GM12878 (cell line): ENCODE measurements around the gene PREX1. TPM values are rescaled to one million over a fixed set of nuclear protein-coding genes. Genes with fewer than 3 reads are reported as not detected.
"Not testable (repeated sequence)": the region's sequence is repeated elsewhere in the genome, so short reads cannot be mapped to it uniquely, and the experiment has no call there.

ENCODE experiments used
- ATAC-seq: fragments of 200-7000 bp; cut with Tn5 transposase; 3 replicates; pipeline ENCODE4 v1.9.1; 2020; ENCODE audit warnings: mild to moderate bottlenecking, moderate library complexity
- BruUV-seq: library from RNA; stranded (reverse); fragments of 400-500 nt; replicated peaks from 2 replicates; lab custom pipeline; 2021; lab: Mats Ljungman, UMichigan
- CTCF ChIA-PET: fragments of 300-600 bp; sonication (Branson Sonifier 250); formaldehyde crosslinking; extraction: SDS; loops from one replicate; lab custom pipeline; 2021; ENCODE audit warnings: inconsistent platforms; lab: Yijun Ruan, JAX
- POLR2A ChIA-PET: fragments of 350-600 bp; formaldehyde crosslinking; extraction: SDS; loops from one replicate; lab custom pipeline; 2021; ENCODE audit warnings: inconsistent platforms; lab: Charles Lee
- RAD21 ChIA-PET: fragments of 300-600 bp; sonication (Branson Sonifier 250); formaldehyde crosslinking; loops from one replicate; lab custom pipeline; 2023; ENCODE audit warnings: antibody characterized with exemption; ENCODE audit not compliant: unreplicated experiment; lab: Charles Lee
- SMC1A ChIA-PET: fragments of 300-600 bp; sonication (Branson Sonifier 250); formaldehyde crosslinking; loops from one replicate; lab custom pipeline; 2023; ENCODE audit not compliant: unreplicated experiment, uncharacterized antibody; lab: Charles Lee
- DNase-seq: peaks from one replicate; pipeline ENCODE4 v3.0.0-alpha.2; 2011; ENCODE audit warnings: low read depth, low spot score
- FAIRE-seq: peaks from 3 replicates; lab custom pipeline; 2011; peaks lifted over from hg19 to GRCh38; lab: Jason Lieb, UNC
- H2AFZ ChIP-seq: 2 replicates; pipeline ENCODE4 v1.6.0; 2011; ENCODE audit warnings: low read depth, low read length, control low read depth; ENCODE audit not compliant: control insufficient read depth
- H3K27ac ChIP-seq: 2 replicates; pipeline ENCODE4 v1.5.1; 2011; ENCODE audit warnings: control low read depth; ENCODE audit not compliant: control insufficient read depth, insufficient read depth
- H3K27me3 ChIP-seq, 2 experiments: replicated peaks in 1 of 2; 2 replicates each; pipeline versions ENCODE4 v1.6.0 to v1.6.1; 2011; ENCODE audit warnings: low read length in 1 of 2; ENCODE audit not compliant: control insufficient read depth in 2 of 2, insufficient read depth in 2 of 2
- H3K36me3 ChIP-seq, 2 experiments: 2 replicates each; pipeline ENCODE4 v1.5.1; 2011; ENCODE audit warnings: low read length in 1 of 2; ENCODE audit not compliant: control insufficient read depth in 2 of 2, insufficient read depth in 2 of 2
- H3K4me1 ChIP-seq: 2 replicates; pipeline ENCODE4 v1.6.1; 2011; ENCODE audit warnings: mild to moderate bottlenecking, low read length, moderate library complexity, mixed read lengths; ENCODE audit not compliant: control insufficient read depth, insufficient read depth
- H3K4me2 ChIP-seq: 2 replicates; pipeline ENCODE4 v1.6.0; 2011; ENCODE audit warnings: control low read depth; ENCODE audit not compliant: control insufficient read depth, insufficient read depth
- H3K4me3 ChIP-seq: fragments of 200-600 bp; sonication (generic); 2 replicates; pipeline ENCODE4 v1.5.1; 2016
- H3K79me2 ChIP-seq: 2 replicates; pipeline ENCODE4 v1.6.0; 2011; ENCODE audit warnings: low read length; ENCODE audit not compliant: control insufficient read depth, insufficient read depth
- H3K9ac ChIP-seq: 2 replicates; pipeline ENCODE4 v1.8.0; 2011; ENCODE audit warnings: low read length, control low read depth, mixed read lengths; ENCODE audit not compliant: control insufficient read depth, insufficient read depth
- H3K9me3 ChIP-seq: replicated peaks from 3 replicates; pipeline ENCODE4 v1.5.1; 2011; ENCODE audit warnings: mild to moderate bottlenecking, low read length; ENCODE audit not compliant: control insufficient read depth, insufficient read depth
- H4K20me1 ChIP-seq: 2 replicates; pipeline ENCODE4 v1.6.0; 2011; ENCODE audit not compliant: control insufficient read depth, insufficient read depth
- ATF3 ChIP-seq: IDR thresholded peaks from 2 replicates; pipeline ENCODE4 v1.6.1; 2011; ENCODE audit warnings: low read depth, mild to moderate bottlenecking, low read length, moderate library complexity, borderline replicate concordance; ENCODE audit errors: extremely low read depth
- ATF7 ChIP-seq: fragments of 450-650 bp; IDR thresholded peaks from 2 replicates; pipeline ENCODE4 v1.6.1; 2016; ENCODE audit warnings: low read depth, mild to moderate bottlenecking
- IKZF2 ChIP-seq, 2 experiments: fragments of 450-650 bp; IDR thresholded peaks; 2 replicates each; pipeline ENCODE4 v1.6.1; 2017; ENCODE audit warnings: mild to moderate bottlenecking in 2 of 2, moderate library complexity in 2 of 2
- PRDM15 ChIP-seq: fragments of 450-650 bp; formaldehyde crosslinking; IDR thresholded peaks from 2 replicates; pipeline ENCODE4 v1.4.0; 2020; ENCODE audit warnings: mild to moderate bottlenecking, moderate library complexity
- WRNIP1 ChIP-seq: IDR thresholded peaks from 2 replicates; pipeline ENCODE4 v1.6.1; 2011; ENCODE audit warnings: low read depth, low read length, improper control_type of control experiment, borderline replicate concordance
- ZNF592 ChIP-seq: fragments of 450-650 bp; IDR thresholded peaks from 2 replicates; pipeline ENCODE4 v1.6.1; 2017; ENCODE audit warnings: mild to moderate bottlenecking, moderate library complexity
- WGBS: methylation state at CpG from one replicate; pipeline ENCODE4 v1.1.6; 2016; ENCODE audit warnings: low lambda C conversion rate; ENCODE audit not compliant: insufficient replicate concordance, insufficient coverage; ENCODE audit errors: missing lambda C conversion rate; 5-methylcytosine and 5-hydroxymethylcytosine counted together
- in situ Hi-C: fragments of 300-500 bp; cut with MboI; formaldehyde crosslinking; loops from 9 replicates; pipeline ENCODE4 v1.14.3; 2018; ENCODE audit warnings: mixed read lengths
- intact Hi-C: fragments of 100-400 bp; cut with micrococcal nuclease; formaldehyde crosslinking; loops from one replicate; pipeline ENCODE4 v1.14.2; 2022; ENCODE audit not compliant: unreplicated experiment
- polyA plus RNA-seq, 11 experiments: library from polyadenylated mRNA; depleted of rRNA in 4 of 11; unstranded in 6 of 11; stranded (reverse) in 5 of 11; fragments of >200 nt; fragmentation: Nextera tagmentation in 4 of 11; fragmentation: Illumina TruSeq in 1 of 11; extraction: Ambion mirVana in 4 of 11; extraction: Trizol in 1 of 11; gene quantifications; 1 replicate in 1 of 11; 2 replicates in 10 of 11; pipeline versions ENCODE4 v1.2.1 to v1.2.3, GENCODE V29; 2011 to 2016; ENCODE audit warnings: inconsistent platforms in 2 of 11, missing spikeins in 2 of 11, low read depth in 1 of 11
- total RNA-seq, 4 experiments: library from RNA; depleted of rRNA in 3 of 4; stranded (reverse); fragments of >200 nt in 3 of 4; fragmentation: Illumina TruSeq in 1 of 4; extraction: Trizol in 1 of 4; gene quantifications; 2 replicates each; pipeline versions ENCODE4 v1.2.1 to v1.2.3, GENCODE V29; 2013 to 2021

PREX1 gene
- total and polyA plus RNA-seq, 10 of the 15 experiments (the other 5 are each of a cell fraction or from before 2014, with no cell fraction given) = 2.6 to 114 (median 38.9) TPM

DNA sequence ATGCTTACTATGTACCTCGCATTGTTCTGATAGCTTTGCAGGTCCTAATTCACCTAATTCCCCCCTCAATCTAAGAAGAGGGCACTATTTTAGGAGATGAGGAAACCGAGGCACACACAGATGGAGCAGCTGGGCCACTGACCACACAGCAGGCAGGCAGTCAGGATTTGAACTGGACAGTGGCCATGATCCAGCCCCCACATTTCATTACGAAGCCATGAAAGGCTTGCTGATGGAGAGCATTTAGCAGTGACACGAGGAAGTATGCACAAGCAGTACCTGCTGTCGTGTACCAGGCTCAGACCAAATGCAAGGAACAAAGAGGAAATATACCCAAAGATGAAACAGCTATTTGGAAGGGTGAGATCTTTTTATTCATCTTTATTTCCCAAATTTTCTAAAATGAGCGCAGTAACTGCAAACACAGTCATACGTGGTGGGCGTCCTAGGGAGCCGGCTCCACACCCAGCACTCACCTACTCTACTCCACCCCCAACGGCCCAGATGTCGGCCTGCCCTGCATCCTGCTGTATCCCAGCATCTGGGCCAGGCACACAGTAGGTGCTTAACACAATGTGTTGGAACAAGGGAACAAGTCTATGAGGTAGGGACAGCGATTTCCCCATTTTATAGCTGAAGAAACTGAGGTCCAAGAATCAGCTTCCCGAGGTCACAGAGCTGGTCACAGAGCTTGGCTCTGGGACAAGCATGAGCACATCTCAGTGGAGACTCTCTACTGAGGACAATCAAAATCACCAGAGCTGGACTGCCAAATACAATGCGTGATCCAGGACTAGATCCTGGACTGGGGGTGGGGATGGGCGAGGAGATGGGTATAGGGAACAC is 15.0 kb downstream of the PREX1 start (continued):
- TF ChIP-seq PRDM15 = no peak
- TF ChIP-seq IKZF2 (IDR thresholded peaks at IDR 0.05) = no peak
- TF ChIP-seq ATF7 = no peak
- no peak for TF ChIP-seq ZNF592
- TF ChIP-seq ATF3 = no peak
- no peak for TF ChIP-seq WRNIP1

DNA sequence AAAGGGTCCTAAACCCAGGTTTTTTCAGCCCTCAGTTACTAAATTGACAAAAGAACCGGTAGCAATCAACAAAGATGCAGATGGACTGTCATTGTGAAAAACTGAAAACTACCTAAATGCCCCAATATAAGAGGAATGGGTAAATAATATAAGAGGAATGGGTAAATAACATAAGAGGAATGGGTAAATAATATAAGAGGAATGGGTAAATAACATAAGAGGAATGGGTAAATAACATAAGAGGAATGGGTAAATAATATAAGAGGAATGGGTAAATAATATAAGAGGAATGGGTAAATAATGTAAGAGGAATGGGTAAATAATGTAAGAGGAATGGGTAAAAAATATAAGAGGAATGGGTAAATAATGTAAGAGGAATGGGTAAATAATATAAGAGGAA is 15.7 kb downstream of the PREX1 start:
- H3K4me2 ChIP-seq, BruUV-seq, intact Hi-C loops, H4K20me1 ChIP-seq, H2AFZ ChIP-seq, H3K9ac ChIP-seq, CTCF ChIA-PET, H3K27ac ChIP-seq, DNase-seq, H3K27me3 ChIP-seq, FAIRE-seq, in situ Hi-C loops, ATAC-seq, H3K4me3 ChIP-seq: not testable (repeated sequence)
- Histone ChIP-seq H3K79me2 (peaks cover 94% of the 10 kb centered on the region), H3K36me3 (peaks cover 3 to 25% of the 10 kb centered on the region in 2 experiments), H3K9me3 (peaks cover 18% of the 10 kb centered on the region; the same call in 2 of the 3 replicates), H3K4me1 (peaks cover 12% of the 10 kb centered on the region)
- ChIA-PET POLR2A (interaction anchor here (0.5 to 0.9 kb wide), 4 partner anchors 9 to 115 kb away, joined by 3 to 4 read pairs (median 3); no protein-coding TSS in a partner anchor), RAD21 (interaction anchor here (1.6 kb wide), 1 partner anchor 23 kb away, joined by 3 read pairs; no protein-coding TSS in a partner anchor), SMC1A (interaction anchor here (0.9 to 1.4 kb wide), 2 partner anchors 11 to 14 kb away, joined by 3 to 4 read pairs; no protein-coding TSS in a partner anchor)
- 55% methylated on average over 1 of the region's 1 CpG for WGBS
